Activated T-helper 2 cell treated with anti-CD3 and anti-CD28 coated beads, Interferon-gamma antibody, Interleukin-2, Interleukin-4, amounts not matched to agents 10 μg/mL and 5 μg/mL and 100 μg/mL, durations not matched to agents 14 hours and 24 hours and 36 hours (primary cell): ENCODE results near the gene JAM3. TPM values are rescaled to one million over a fixed set of nuclear protein-coding genes. Genes with fewer than 3 reads are reported as not detected.

Source experiments
- DNase-seq: peaks from one replicate; pipeline ENCODE4 v3.0.0; 2021; ENCODE audit warnings: low spot score
- H3K27ac Mint-ChIP-seq: one replicate; pipeline ENCODE4 v1.8.0; 2021; ENCODE audit warnings: mixed read lengths
- H3K27me3 Mint-ChIP-seq: one replicate; pipeline ENCODE4 v1.8.0; 2021; ENCODE audit warnings: low read depth, mixed read lengths
- H3K36me3 Mint-ChIP-seq: one replicate; pipeline ENCODE4 v1.8.0; 2021; ENCODE audit warnings: low read depth, mixed read lengths
- H3K4me1 Mint-ChIP-seq: one replicate; pipeline ENCODE4 v1.8.0; 2021; ENCODE audit warnings: low read depth, mixed read lengths
- H3K4me3 Mint-ChIP-seq: one replicate; pipeline ENCODE4 v1.8.0; 2021; ENCODE audit warnings: low read depth, mild to moderate bottlenecking, moderate library complexity, mixed read lengths
- H3K9me3 Mint-ChIP-seq: one replicate; pipeline ENCODE4 v1.8.0; 2021; ENCODE audit warnings: mixed read lengths
- intact Hi-C: fragments of 100-400 bp; cut with micrococcal nuclease; formaldehyde crosslinking; loops from one replicate; pipeline ENCODE4 v1.15.1; 2023
- total RNA-seq: library from RNA; stranded (reverse); gene quantifications from 2 replicates; pipeline ENCODE4 v1.2.3, GENCODE V29; 2022

JAM3 gene
- total RNA-seq, 1 donor from 2014 or later = 3.4 TPM

GRCh38 chr11:134052988-134053945 is 15.6 kb upstream of the JAM3 start:
- DNase-seq = no peak
- peaks cover 3% of the 10 kb centered on the region for H3K36me3 Mint-ChIP-seq
- H3K27me3 Mint-ChIP-seq = peaks cover 16% of the 10 kb centered on the region
- H3K9me3 Mint-ChIP-seq = no peaks in the 10 kb centered on the region
- no peak overlapping the region for H3K4me3 Mint-ChIP-seq
- H3K27ac Mint-ChIP-seq = no peak overlapping the region
- intact Hi-C loops = no loop called here
- H3K4me1 Mint-ChIP-seq = peaks cover 21% of the 10 kb centered on the region

- no peaks in the 10 kb centered on the region for H3K9me3 Mint-ChIP-seq
- no peak overlapping the region for H3K4me3 Mint-ChIP-seq
- DNase-seq = no peak
- H3K27ac Mint-ChIP-seq = no peak overlapping the region
- peaks cover 3% of the 10 kb centered on the region for H3K36me3 Mint-ChIP-seq
- H3K27me3 Mint-ChIP-seq = peaks cover 15% of the 10 kb centered on the region
- peaks cover 25% of the 10 kb centered on the region for H3K4me1 Mint-ChIP-seq
- intact Hi-C loops = no loop called here
Observed at GRCh38 chr11:134055029-134055428, 13.8 kb upstream of the JAM3 start.

GRCh38 chr11:134060316-134060715 is 8.6 kb upstream of the JAM3 start:
- Mint-ChIP-seq H3K36me3 (peaks cover 3% of the 10 kb centered on the region), H3K27ac (no peak overlapping the region), H3K9me3 (no peaks in the 10 kb centered on the region), H3K4me3 (no peak overlapping the region), H3K27me3 (peaks cover 29% of the 10 kb centered on the region), H3K4me1 (peaks cover 29% of the 10 kb centered on the region)
- intact Hi-C loops = no loop called here
- no peak for DNase-seq

GRCh38 chr11:134062265-134063123 is 6.4 kb upstream of the JAM3 start:
- Mint-ChIP-seq H3K27me3 (peaks cover 42% of the 10 kb centered on the region), H3K4me3 (no peak overlapping the region), H3K27ac (no peak overlapping the region), H3K9me3 (no peaks in the 10 kb centered on the region), H3K36me3 (peaks cover 3% of the 10 kb centered on the region), H3K4me1 (peaks cover 25% of the 10 kb centered on the region)
- no peak for DNase-seq
- intact Hi-C loops = no loop called here

- Mint-ChIP-seq H3K4me3 (no peak overlapping the region), H3K9me3 (no peaks in the 10 kb centered on the region), H3K27ac (no peak overlapping the region), H3K36me3 (peaks cover 1% of the 10 kb centered on the region), H3K4me1 (peaks cover 21% of the 10 kb centered on the region), H3K27me3 (peaks cover 41% of the 10 kb centered on the region)
- no peak for DNase-seq
- intact Hi-C loops = no loop called here
Observed at GRCh38 chr11:134063124-134063495, 5.8 kb upstream of the JAM3 start.

- Mint-ChIP-seq H3K4me1 (peaks cover 21% of the 10 kb centered on the region), H3K9me3 (no peaks in the 10 kb centered on the region), H3K4me3 (no peak overlapping the region), H3K27me3 (peaks cover 47% of the 10 kb centered on the region), H3K36me3 (no peaks in the 10 kb centered on the region), H3K27ac (no peak overlapping the region)
- DNase-seq = no peak
- intact Hi-C loops = no loop called here
Observed at GRCh38 chr11:134063991-134064747, 4.7 kb upstream of the JAM3 start.

GRCh38 chr11:134065381-134065780 is 3.5 kb upstream of the JAM3 start:
- no peak overlapping the region for H3K4me3 Mint-ChIP-seq
- H3K27me3 Mint-ChIP-seq = peaks cover 48% of the 10 kb centered on the region
- H3K36me3 Mint-ChIP-seq = no peaks in the 10 kb centered on the region
- intact Hi-C loops = no loop called here
- no peak for DNase-seq
- H3K9me3 Mint-ChIP-seq = no peaks in the 10 kb centered on the region
- no peak overlapping the region for H3K27ac Mint-ChIP-seq
- peaks cover 18% of the 10 kb centered on the region for H3K4me1 Mint-ChIP-seq

- no peak overlapping the region for H3K27ac Mint-ChIP-seq
- H3K27me3 Mint-ChIP-seq = peaks cover 53% of the 10 kb centered on the region
Observed at GRCh38 chr11:134066943-134067885, 1.7 kb upstream of the JAM3 start.

GRCh38 chr11:134069426-134070341 is 812 bp downstream of the JAM3 start:
- peak overlapping the region; percentile 26 for H3K4me3 Mint-ChIP-seq
- no peak for DNase-seq
- no peaks in the 10 kb centered on the region for H3K36me3 Mint-ChIP-seq
- intact Hi-C loops = loop anchor here (2.0 kb wide), 1 partner anchor 33 kb away; no protein-coding TSS in a partner anchor
- no peaks in the 10 kb centered on the region for H3K9me3 Mint-ChIP-seq
- no peak overlapping the region for H3K27ac Mint-ChIP-seq
- H3K4me1 Mint-ChIP-seq = peaks cover 9% of the 10 kb centered on the region
- H3K27me3 Mint-ChIP-seq = peaks cover 70% of the 10 kb centered on the region

More at GRCh38 chr11:134066943-134067885, 1.7 kb upstream of the JAM3 start:
- no peaks in the 10 kb centered on the region for H3K9me3 Mint-ChIP-seq
- no peak overlapping the region for H3K4me3 Mint-ChIP-seq
- peaks cover 14% of the 10 kb centered on the region for H3K4me1 Mint-ChIP-seq
- DNase-seq = no peak
- H3K36me3 Mint-ChIP-seq = no peaks in the 10 kb centered on the region
- intact Hi-C loops = no loop called here

- intact Hi-C loops = no loop called here
Observed at GRCh38 chr11:134070342-134070845, 1.5 kb downstream of the JAM3 start.

GRCh38 chr11:134071306-134071705 is 2.4 kb downstream of the JAM3 start:
- intact Hi-C loops = no loop called here
- Mint-ChIP-seq H3K27ac (no peak overlapping the region), H3K9me3 (no peaks in the 10 kb centered on the region), H3K27me3 (peaks cover 68% of the 10 kb centered on the region), H3K4me1 (peaks cover 9% of the 10 kb centered on the region), H3K4me3 (no peak overlapping the region), H3K36me3 (no peaks in the 10 kb centered on the region)
- no peak for DNase-seq

More at GRCh38 chr11:134070342-134070845, 1.5 kb downstream of the JAM3 start:
- H3K36me3 Mint-ChIP-seq = no peaks in the 10 kb centered on the region
- peaks cover 9% of the 10 kb centered on the region for H3K4me1 Mint-ChIP-seq
- H3K9me3 Mint-ChIP-seq = no peaks in the 10 kb centered on the region
- DNase-seq = no peak
- H3K27me3 Mint-ChIP-seq = peaks cover 70% of the 10 kb centered on the region
- no peak overlapping the region for H3K27ac Mint-ChIP-seq
- peak overlapping the region; percentile 26 for H3K4me3 Mint-ChIP-seq
